A673 (cell line): ENCODE data around the gene MFF. TPM values are rescaled to one million over a fixed set of nuclear protein-coding genes. Genes with fewer than 3 reads are reported as not detected.

Experiments used
- Bru-seq: library from RNA; stranded (reverse); fragments of 400-500 nt; gene quantifications from one replicate; lab custom pipeline; 2021; lab: Mats Ljungman, UMichigan
- BruChase-seq, 2 experiments: library from RNA; stranded (reverse); fragments of 400-500 nt; gene quantifications; one replicate each; lab custom pipeline; 2021; lab: Mats Ljungman, UMichigan
- BruUV-seq: library from RNA; stranded (reverse); fragments of 400-500 nt; replicated peaks from 2 replicates; lab custom pipeline; 2021; lab: Mats Ljungman, UMichigan
- CTCF ChIA-PET: fragments of 300-600 bp; sonication (Branson Sonifier 250); formaldehyde crosslinking; loops from one replicate; lab custom pipeline; 2022; ENCODE audit warnings: antibody characterized with exemption; lab: Charles Lee
- POLR2A ChIA-PET: fragments of 300-600 bp; sonication (Branson Sonifier 250); formaldehyde crosslinking; loops from one replicate; lab custom pipeline; 2022; ENCODE audit warnings: antibody characterized with exemption; ENCODE audit not compliant: low non-redundant PET; lab: Charles Lee
- DNase-seq: peaks from one replicate; pipeline ENCODE4 v3.0.0-alpha.2; 2015; ENCODE audit warnings: low spot score
- H3K27ac ChIP-seq: fragments of 200-600 bp; sonication (generic); 2 replicates; pipeline ENCODE4 v1.5.1; 2016; ENCODE audit warnings: mixed run types, low read depth, mild to moderate bottlenecking, mixed read lengths, antibody characterized with exemption, low read length; ENCODE audit not compliant: poor library complexity, severe bottlenecking
- H3K27me3 ChIP-seq: fragments of 200-600 bp; sonication (generic); replicated peaks from 2 replicates; pipeline ENCODE4 v1.6.1; 2017; ENCODE audit warnings: mixed run types, low read depth, mild to moderate bottlenecking, mixed read lengths, antibody characterized with exemption, low read length; ENCODE audit not compliant: insufficient read depth, poor library complexity
- H3K36me3 ChIP-seq: fragments of 200-600 bp; sonication (generic); 2 replicates; pipeline ENCODE4 v1.6.1; 2016; ENCODE audit warnings: mixed run types, mild to moderate bottlenecking, mixed read lengths, antibody characterized with exemption, low read length; ENCODE audit not compliant: insufficient read depth, poor library complexity, severe bottlenecking
- H3K4me1 ChIP-seq: fragments of 200-600 bp; sonication (generic); 2 replicates; pipeline ENCODE4 v1.6.1; 2017; ENCODE audit warnings: mixed run types, mild to moderate bottlenecking, mixed read lengths, antibody characterized with exemption, low read length; ENCODE audit not compliant: insufficient read depth, poor library complexity, severe bottlenecking
- H3K4me3 ChIP-seq: fragments of 200-600 bp; sonication (generic); 2 replicates; pipeline ENCODE4 v1.5.1; 2016; ENCODE audit warnings: low read depth, mixed run types, mild to moderate bottlenecking, mixed read lengths, low read length; ENCODE audit not compliant: poor library complexity, severe bottlenecking
- H3K9me3 ChIP-seq: fragments of 200-600 bp; sonication (generic); 2 replicates; pipeline ENCODE4 v1.6.1; 2016; ENCODE audit warnings: mixed run types, low read depth, mild to moderate bottlenecking, mixed read lengths, antibody characterized with exemption, low read length; ENCODE audit not compliant: poor library complexity, severe bottlenecking
- EZH2 ChIP-seq: fragments of 200-600 bp; sonication (generic); IDR thresholded peaks from 2 replicates; pipeline ENCODE4 v1.6.1; 2017; ENCODE audit warnings: borderline replicate concordance, low read depth, mild to moderate bottlenecking, mixed read lengths, antibody characterized with exemption, low read length; ENCODE audit not compliant: poor library complexity, severe bottlenecking
- intact Hi-C: fragments of 100-400 bp; cut with micrococcal nuclease; formaldehyde crosslinking; loops from one replicate; pipeline ENCODE4 v1.10.0; 2022; ENCODE audit not compliant: unreplicated experiment
- long read RNA-seq: library from polyadenylated mRNA; stranded (forward); transcript quantifications from one replicate; pipeline ENCODE4 v2.0.0, GENCODE V29; 2022
- total RNA-seq: library from RNA; stranded (reverse); gene quantifications from 2 replicates; pipeline ENCODE4 v1.2.3, GENCODE V29; 2021
- TF ChIP-seq, protein P1 (sequence below): fragments of 300-800, 200-600 bp; sonication (generic); conservative IDR thresholded peaks from 2 replicates; pipeline ENCODE4 v1.5.1; 2017; ENCODE audit warnings: low read depth, mild to moderate bottlenecking, antibody characterized with exemption, low read length, moderate library complexity, mixed read lengths

Gene MFF
- 113 and 116 TPM in 2 replicates for total RNA-seq
- percentile 94 among the genes with signal in this experiment for Bru-seq, nascent RNA
- percentile 89 among the genes with signal in this experiment for BruChase-seq, experiment 1, labeled RNA remaining after a 2-hour chase
- percentile 83 among the genes with signal in this experiment for BruChase-seq, experiment 2, labeled RNA remaining after a 6-hour chase
- long read RNA-seq, transcript MFF-201 (9 exons, 2,004 nt) = minor isoform, 22 of 134 reads
- long read RNA-seq, transcript MFF-219 (5 exons, 820 nt) = minor isoform, 9 of 134 reads
- long read RNA-seq, transcript MFF-203 (8 exons, 1,716 nt) = minor isoform, 12 of 134 reads
- long read RNA-seq, transcript MFF-205 (7 exons, 1,085 nt) = major isoform, 40 of 134 reads
- long read RNA-seq, partial matches to known transcripts = 6 of 134 reads
- long read RNA-seq, other reads (novel, unspliced or antisense) = 36 of 134 reads

GRCh38 chr2:227324995-227325838 is at the start of gene MFF:
MFF (plus strand) TSS chr2:227325251; CDS start chr2:227330666, 5,415 bp downstream.
- peaks cover 5% of the 10 kb centered on the region for H3K9me3 ChIP-seq
- H3K36me3 ChIP-seq = peaks cover 6% of the 10 kb centered on the region
- H3K4me3 ChIP-seq = peak within 1 kb of the TSS; percentile 87
- no peaks in the 10 kb centered on the region for H3K27me3 ChIP-seq
- peak; percentile 96 for DNase-seq
- POLR2A ChIA-PET = interaction anchor here (0.7 kb wide), 1 partner anchor 770 kb away, joined by 3 read pairs; no protein-coding TSS in a partner anchor
- peak within 1 kb of the TSS; percentile 96 for H3K27ac ChIP-seq
- CTCF ChIA-PET = no interaction called here
- TF ChIP-seq EZH2 = no peak
- TF ChIP-seq, protein P1, sequence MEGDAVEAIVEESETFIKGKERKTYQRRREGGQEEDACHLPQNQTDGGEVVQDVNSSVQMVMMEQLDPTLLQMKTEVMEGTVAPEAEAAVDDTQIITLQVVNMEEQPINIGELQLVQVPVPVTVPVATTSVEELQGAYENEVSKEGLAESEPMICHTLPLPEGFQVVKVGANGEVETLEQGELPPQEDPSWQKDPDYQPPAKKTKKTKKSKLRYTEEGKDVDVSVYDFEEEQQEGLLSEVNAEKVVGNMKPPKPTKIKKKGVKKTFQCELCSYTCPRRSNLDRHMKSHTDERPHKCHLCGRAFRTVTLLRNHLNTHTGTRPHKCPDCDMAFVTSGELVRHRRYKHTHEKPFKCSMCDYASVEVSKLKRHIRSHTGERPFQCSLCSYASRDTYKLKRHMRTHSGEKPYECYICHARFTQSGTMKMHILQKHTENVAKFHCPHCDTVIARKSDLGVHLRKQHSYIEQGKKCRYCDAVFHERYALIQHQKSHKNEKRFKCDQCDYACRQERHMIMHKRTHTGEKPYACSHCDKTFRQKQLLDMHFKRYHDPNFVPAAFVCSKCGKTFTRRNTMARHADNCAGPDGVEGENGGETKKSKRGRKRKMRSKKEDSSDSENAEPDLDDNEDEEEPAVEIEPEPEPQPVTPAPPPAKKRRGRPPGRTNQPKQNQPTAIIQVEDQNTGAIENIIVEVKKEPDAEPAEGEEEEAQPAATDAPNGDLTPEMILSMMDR = peak; percentile 27; the same call in 1 of the 2 replicates
- intact Hi-C loops = no loop called here
- H3K4me1 ChIP-seq = peaks cover 33% of the 10 kb centered on the region
- BruUV-seq = no TSS peak

DNA sequence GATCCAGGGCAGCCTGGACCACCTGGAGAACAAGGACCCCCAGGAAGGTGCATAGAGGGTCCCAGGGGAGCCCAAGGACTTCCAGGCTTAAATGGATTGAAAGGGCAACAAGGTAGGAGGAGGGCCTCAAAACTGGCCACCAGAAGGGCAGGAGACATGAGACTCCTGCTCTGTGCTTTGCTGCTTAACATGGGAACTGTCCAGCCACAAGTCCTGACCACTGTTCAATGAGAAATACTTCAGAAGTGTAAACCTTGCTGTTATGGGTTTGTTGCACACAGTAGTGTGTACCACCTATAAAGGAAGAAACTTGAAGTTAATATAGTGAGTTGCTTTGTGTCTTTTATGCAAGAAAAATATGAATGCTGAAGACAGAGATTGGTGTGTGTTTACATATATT is 44.2 kb upstream of the MFF start:
- Histone ChIP-seq H3K27ac (no peak overlapping the region), H3K36me3 (no peaks in the 10 kb centered on the region), H3K4me1 (no peaks in the 10 kb centered on the region), H3K4me3 (no peak overlapping the region), H3K27me3 (no peaks in the 10 kb centered on the region), H3K9me3 (no peaks in the 10 kb centered on the region)
- no TSS peak for BruUV-seq
- no peak for DNase-seq
- intact Hi-C loops = no loop called here
- ChIA-PET CTCF (interaction anchor here (1.5 kb wide), 1 partner anchor 42 kb away, joined by 4 read pairs; no protein-coding TSS in a partner anchor), POLR2A (no interaction called here)
- TF ChIP-seq EZH2 = no peak
- TF ChIP-seq, protein P1 = no peak

DNA sequence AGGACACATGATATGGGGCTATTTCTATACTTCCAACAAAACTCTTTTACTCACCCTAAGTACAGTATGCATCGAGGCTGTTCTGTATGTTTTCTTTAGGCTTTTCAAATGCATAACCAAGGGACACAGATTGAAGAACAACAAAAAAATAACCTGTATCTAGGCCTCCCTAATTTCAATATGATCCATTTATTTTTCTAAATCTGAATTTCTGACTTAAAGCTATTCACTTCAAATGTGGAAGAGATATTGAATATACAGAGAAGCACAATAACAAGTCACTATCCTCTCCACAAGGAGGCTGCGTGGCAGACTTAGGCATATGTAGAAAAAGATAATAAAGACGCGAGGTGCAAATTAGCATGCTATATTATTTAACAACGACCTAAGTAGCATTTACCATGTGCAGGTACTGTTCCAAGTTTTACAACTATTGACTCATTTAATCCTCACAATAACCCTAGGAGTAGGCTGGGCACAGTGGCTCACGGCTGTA is 39.3 kb upstream of the MFF start:
- TF ChIP-seq, protein P1 = no peak
- TF ChIP-seq EZH2 = no peak
- Histone ChIP-seq H3K36me3 (no peaks in the 10 kb centered on the region), H3K27me3 (no peaks in the 10 kb centered on the region), H3K9me3 (no peaks in the 10 kb centered on the region), H3K27ac (no peak overlapping the region), H3K4me1 (no peaks in the 10 kb centered on the region), H3K4me3 (no peak overlapping the region)
- BruUV-seq = no TSS peak
- POLR2A ChIA-PET = no interaction called here
- DNase-seq = no peak
- intact Hi-C loops = no loop called here
- CTCF ChIA-PET = no interaction called here
